ENCODE measurements around the gene FAHD1. TPM values are rescaled to one million over a fixed set of nuclear protein-coding genes. Genes with fewer than 3 reads are reported as not detected.
A peak's percentile ranks its signal among the peaks of the same experiment; 100 is the strongest.

The FAHD1 gene
- 10 to 100 TPM; 19.3 to 20.9 TPM for total RNA-seq
- polyA plus RNA-seq: 26.7 TPM

DNA sequence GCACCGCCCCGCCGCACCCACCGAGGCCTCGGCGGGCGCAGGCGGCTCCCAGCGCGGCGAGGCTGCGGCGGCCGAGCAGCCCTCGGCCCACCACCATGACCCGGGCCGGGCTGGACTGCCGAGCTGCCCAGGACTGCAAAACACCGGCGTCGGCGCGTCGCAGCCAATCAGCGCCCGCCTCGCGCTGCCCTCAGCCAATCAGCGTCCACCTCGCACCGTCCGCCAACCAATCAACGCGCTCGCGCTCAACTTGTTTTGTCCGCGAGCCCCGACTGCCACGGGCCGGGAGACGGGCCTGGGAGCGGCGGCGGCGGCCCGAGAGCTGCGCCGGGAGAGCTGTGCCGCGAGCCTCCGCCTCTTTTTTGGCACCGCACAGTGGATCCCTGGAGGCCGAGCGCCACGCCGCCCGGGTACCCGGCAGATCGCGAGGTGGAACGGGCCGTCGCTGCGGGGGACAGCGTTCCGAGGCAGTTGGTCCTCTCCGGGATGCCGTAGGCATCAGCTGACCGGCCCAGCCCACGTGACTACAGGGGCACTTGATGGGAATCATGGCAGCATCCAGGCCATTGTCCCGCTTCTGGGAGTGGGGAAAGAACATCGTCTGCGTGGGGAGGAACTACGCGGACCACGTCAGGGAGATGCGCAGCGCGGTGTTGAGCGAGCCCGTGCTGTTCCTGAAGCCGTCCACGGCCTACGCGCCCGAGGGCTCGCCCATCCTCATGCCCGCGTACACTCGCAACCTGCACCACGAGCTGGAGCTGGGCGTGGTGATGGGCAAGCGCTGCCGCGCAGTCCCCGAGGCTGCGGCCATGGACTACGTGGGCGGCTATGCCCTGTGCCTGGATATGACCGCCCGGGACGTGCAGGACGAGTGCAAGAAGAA is at the start of gene FAHD1, which contains the start of gene HAGH:
TSS of gene FAHD1 (plus strand) at position 516 of the 883 bp plus-strand sequence. CDS start at position 549, 33 bp downstream.
TSS of gene HAGH (minus strand) at position 135 of the 883 bp plus-strand sequence. CDS start at position 97, 38 bp downstream.
- Mint-ChIP-seq H3K36me3 (peaks cover 0 to 33% (median 2%) of the 10 kb centered on the region in 3 donors), H3K27me3 (no peaks in the 10 kb centered on the region), H3K9me3 (no peaks in the 10 kb centered on the region), H3K27ac (peak within 1 kb of the TSS; percentile 90 to 95 (median 93)), H3K4me3 (peak within 1 kb of the TSS; percentile 92 to 97 (median 94)), H3K4me1 (peaks cover 32 to 65% (median 51%) of the 10 kb centered on the region in 3 donors)
- Histone ChIP-seq H3K36me3 (ENCODE audit: insufficient read depth, low read length) (peaks cover 10% of the 10 kb centered on the region), H3K4me3 (ENCODE audit: low read length) (peak within 1 kb of the TSS; percentile 95), H3K9me3 (ENCODE audit: low read length) (no peaks in the 10 kb centered on the region), H3K4me1 (ENCODE audit: insufficient read depth, low read length) (peaks cover 39% of the 10 kb centered on the region), H3K27ac (ENCODE audit: low read depth, low read length) (peak within 1 kb of the TSS; percentile 73), H3K27me3 (ENCODE audit: insufficient read depth, low read length, poor library complexity, severe bottlenecking) (no peaks in the 10 kb centered on the region)
- ChIA-PET CTCF (interaction anchor here (1.2 to 1.4 kb wide), 3 partner anchors 44 to 121 kb away, joined by 3 read pairs; partner anchors contain the start of genes EME2, MAPK8IP3, MRPS34 and NUBP2), POLR2A (interaction anchor here (0.5 to 1.4 kb wide), 8 partner anchors 45 to 855 kb away, joined by 3 to 12 read pairs (median 3); partner anchors contain the start of genes KCTD5, NTHL1, NUBP2 and SPSB3)
- DNase-seq: peak; percentile 83 to 96 (median 90)

DNA sequence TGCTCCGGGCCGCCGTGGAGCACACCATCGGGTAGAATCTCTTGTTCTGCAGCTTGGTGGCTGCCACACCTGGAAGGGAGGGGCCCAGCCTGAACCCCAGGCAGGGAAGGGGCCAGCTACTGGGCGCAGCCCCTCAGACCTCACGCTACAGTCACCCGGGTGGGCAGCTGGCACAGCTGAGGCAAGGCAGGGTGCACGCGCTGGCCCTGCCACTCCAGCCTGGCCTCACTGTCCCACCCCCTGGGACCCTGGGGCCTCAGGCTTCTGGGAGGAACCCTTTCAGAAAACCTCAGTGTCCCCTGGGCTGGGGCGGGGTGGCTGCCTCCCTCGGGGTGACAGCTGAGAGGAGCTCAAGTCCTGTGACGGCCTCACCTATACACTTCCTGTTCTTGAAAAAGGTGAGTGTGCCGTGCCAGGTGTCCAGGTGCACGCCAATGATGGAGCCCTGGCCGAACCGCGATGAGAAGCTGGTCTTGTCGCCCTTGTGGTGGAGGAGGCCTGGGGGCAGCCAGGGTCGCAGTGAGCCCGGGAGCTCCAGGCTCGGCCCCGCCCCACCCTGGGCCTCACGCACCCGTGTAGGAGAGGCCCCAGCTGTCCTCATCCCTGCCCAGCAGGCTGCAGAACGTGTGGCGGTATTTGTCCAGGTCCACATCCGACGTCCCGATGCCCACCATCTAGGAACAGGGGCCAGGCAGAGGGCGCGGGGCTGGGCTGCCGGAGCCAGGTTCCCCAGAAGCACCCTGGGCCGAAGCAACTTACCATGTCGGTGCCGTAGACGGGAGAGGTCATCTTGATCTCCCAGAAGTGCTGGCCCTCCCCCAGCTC is 49.4 kb upstream of the FAHD1 start:
- DNase-seq: no peak
- Histone ChIP-seq H3K27me3 (ENCODE audit: insufficient read depth, low read length, poor library complexity, severe bottlenecking) (no peaks in the 10 kb centered on the region), H3K4me1 (ENCODE audit: insufficient read depth, low read length) (peaks cover 32% of the 10 kb centered on the region), H3K27ac (ENCODE audit: low read depth, low read length) (no peak overlapping the region), H3K4me3 (ENCODE audit: low read length) (no peak overlapping the region), H3K9me3 (ENCODE audit: low read length) (no peaks in the 10 kb centered on the region), H3K36me3 (ENCODE audit: insufficient read depth, low read length) (no peaks in the 10 kb centered on the region)
- Mint-ChIP-seq H3K36me3 (peaks cover 0 to 38% (median 0%) of the 10 kb centered on the region in 3 donors), H3K9me3 (no peaks in the 10 kb centered on the region), H3K4me3 (peak overlapping the region in 1 of 7 donors; percentile 42), H3K4me1 (peaks cover 10 to 34% (median 11%) of the 10 kb centered on the region in 3 donors), H3K27me3 (peaks cover 0 to 1% of the 10 kb centered on the region in 2 donors), H3K27ac (no peak overlapping the region)
- ChIA-PET CTCF (no interaction called here), POLR2A (no interaction called here)

DNA sequence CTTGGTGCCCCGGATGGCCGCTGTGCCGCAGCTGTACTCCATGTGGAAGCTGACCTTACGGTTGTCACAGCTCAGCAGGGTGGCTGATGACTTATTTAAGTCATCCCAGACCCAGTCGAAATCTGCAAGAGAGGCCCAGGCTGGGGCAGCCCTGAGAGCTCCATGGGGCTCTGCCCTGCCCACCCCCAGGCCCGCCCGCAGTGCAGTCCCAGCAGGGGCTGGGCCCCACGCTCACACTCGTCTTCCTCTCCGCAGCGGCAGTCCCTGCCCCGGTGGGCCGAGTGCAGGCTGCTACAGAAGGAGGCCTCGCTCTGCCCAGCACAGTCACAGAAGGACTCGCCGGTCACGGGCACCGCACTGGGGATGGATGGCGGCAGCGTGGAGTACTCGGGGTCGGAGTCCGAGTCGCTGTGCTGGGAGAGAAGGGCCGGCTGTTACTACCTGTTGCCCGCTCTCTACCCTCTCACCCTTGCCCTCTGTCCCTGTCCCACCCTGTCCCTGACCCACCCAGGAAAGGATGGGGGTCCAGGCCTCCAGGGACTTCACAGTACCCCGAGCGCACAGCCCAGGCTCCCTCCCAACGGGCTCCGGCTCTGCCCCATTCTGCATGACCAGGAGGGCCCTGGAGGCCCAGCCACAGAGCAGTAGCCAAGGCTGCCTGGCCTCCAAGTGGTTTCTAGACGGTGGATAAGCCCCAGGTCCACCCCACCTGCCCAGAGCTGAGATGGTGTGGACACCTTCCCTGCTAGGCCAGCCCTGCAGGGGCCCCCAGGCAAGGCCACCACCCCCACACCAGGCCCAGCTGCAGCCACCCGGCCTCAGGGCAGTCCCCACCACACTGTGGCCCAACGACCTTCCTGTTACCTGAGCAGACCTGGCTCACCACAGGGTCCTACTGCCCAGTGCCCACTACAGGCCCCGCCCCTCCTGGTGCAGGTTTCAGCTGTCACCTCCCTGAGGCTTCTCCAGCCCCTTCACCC is 48.5 kb upstream of the FAHD1 start:
- POLR2A ChIA-PET: no interaction called here

DNA sequence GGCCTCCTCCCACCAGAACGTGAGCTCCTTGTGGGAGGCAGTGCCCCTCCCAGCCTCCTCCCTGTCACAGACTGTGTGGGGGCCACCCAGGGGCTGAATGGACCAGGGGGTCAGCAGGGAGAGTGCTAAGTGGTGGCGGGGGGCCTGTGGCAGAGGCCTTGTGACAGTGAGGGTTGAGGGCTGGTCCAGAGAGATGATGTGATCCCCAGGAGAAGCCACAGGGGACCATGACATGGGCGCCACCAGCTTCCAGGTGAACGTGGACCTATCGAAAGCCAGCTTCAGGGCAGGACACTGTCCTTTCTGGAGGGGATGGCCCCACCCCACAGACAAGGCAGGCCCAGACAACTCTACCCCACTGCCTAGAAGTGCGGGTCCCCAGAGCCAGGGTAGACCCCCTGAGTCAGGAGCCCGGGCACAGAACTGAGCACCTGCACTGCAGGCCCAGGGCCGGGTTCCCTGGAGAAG is 47.7 kb upstream of the FAHD1 start:
- ChIA-PET CTCF (no interaction called here), POLR2A (no interaction called here)
- Histone ChIP-seq H3K36me3 (ENCODE audit: insufficient read depth, low read length) (no peaks in the 10 kb centered on the region), H3K27me3 (ENCODE audit: insufficient read depth, low read length, poor library complexity, severe bottlenecking) (no peaks in the 10 kb centered on the region), H3K4me1 (ENCODE audit: insufficient read depth, low read length) (peaks cover 30% of the 10 kb centered on the region), H3K4me3 (ENCODE audit: low read length) (no peak overlapping the region), H3K9me3 (ENCODE audit: low read length) (no peaks in the 10 kb centered on the region), H3K27ac (ENCODE audit: low read depth, low read length) (no peak overlapping the region)
- Mint-ChIP-seq H3K36me3 (peaks cover 0 to 42% (median 0%) of the 10 kb centered on the region in 3 donors), H3K9me3 (no peaks in the 10 kb centered on the region), H3K27me3 (peaks cover 0 to 2% of the 10 kb centered on the region in 2 donors), H3K27ac (peak overlapping the region in 2 of 8 donors; percentile 12 to 50), H3K4me1 (peaks cover 13 to 43% (median 21%) of the 10 kb centered on the region in 3 donors), H3K4me3 (peak overlapping the region in 1 of 7 donors; percentile 62)
- DNase-seq: no peak

More for the DNA sequence above, 48.5 kb upstream of the FAHD1 start:
- CTCF ChIA-PET: no interaction called here
- Mint-ChIP-seq H3K36me3 (peaks cover 0 to 42% (median 0%) of the 10 kb centered on the region in 3 donors), H3K27me3 (peaks cover 0 to 2% of the 10 kb centered on the region in 2 donors), H3K27ac (peak overlapping the region in 2 of 8 donors; percentile 12 to 54), H3K4me3 (peak overlapping the region in 1 of 7 donors; percentile 62), H3K9me3 (no peaks in the 10 kb centered on the region), H3K4me1 (peaks cover 15 to 40% (median 17%) of the 10 kb centered on the region in 3 donors)
- H3K4me1 ChIP-seq (ENCODE audit: insufficient read depth, low read length): peaks cover 32% of the 10 kb centered on the region
- no peaks in the 10 kb centered on the region for H3K27me3 ChIP-seq (ENCODE audit: insufficient read depth, low read length, poor library complexity, severe bottlenecking)
- H3K4me3 ChIP-seq (ENCODE audit: low read length): no peak overlapping the region
- no peaks in the 10 kb centered on the region for H3K36me3 ChIP-seq (ENCODE audit: insufficient read depth, low read length)
- no peak for DNase-seq
- H3K27ac ChIP-seq (ENCODE audit: low read depth, low read length): no peak overlapping the region
- H3K9me3 ChIP-seq (ENCODE audit: low read length): no peaks in the 10 kb centered on the region

DNA sequence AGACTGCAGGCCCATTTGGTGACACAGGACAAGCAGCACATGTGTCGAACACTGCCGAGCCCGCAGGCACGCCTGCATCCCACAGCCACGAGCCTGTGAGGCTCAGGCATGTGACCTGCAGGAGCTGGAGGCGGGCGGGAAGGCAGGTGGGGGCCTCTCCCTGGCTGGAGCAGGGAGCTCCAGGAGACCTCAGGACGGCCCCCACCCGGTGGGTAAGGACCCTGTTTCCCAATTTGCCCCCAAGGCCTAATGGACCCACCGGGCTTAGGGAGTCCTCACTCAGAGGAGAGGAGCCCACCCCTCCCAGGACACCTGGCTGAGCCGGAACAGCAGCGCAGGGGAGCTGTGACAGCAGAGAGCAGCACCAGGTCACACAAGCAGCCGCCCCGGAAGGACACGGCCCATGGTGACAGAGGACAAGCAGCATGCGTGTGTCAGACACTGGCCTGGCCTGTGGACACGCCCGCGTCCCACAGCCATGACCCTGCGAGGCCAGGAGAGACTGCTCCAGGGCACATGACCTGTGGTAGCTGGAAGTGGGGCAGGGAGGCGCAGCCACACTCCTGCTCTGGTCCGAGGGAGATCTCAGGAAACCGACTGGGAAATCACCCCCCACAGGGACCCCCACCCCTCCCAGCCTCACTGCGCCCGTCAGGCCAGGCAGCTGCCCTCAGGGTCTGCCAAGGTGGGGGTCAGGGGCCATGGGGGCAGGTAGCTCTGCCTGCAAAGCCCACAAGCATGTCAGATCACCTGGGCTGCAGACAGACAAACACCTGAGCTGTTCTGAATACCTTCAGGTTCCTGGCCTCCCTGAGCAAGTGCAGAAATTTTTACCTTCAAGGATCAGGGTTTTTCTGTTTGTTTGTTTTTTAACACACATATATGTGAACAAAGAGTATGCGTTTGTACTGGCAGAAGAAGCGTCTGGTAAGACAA is 47.0 kb upstream of the FAHD1 start:
- Histone ChIP-seq H3K27me3 (ENCODE audit: insufficient read depth, low read length, poor library complexity, severe bottlenecking) (no peaks in the 10 kb centered on the region), H3K4me1 (ENCODE audit: insufficient read depth, low read length) (peaks cover 27% of the 10 kb centered on the region), H3K27ac (ENCODE audit: low read depth, low read length) (no peak overlapping the region), H3K36me3 (ENCODE audit: insufficient read depth, low read length) (no peaks in the 10 kb centered on the region), H3K9me3 (ENCODE audit: low read length) (no peaks in the 10 kb centered on the region), H3K4me3 (ENCODE audit: low read length) (no peak overlapping the region)
- Mint-ChIP-seq H3K27me3 (peaks cover 0 to 2% of the 10 kb centered on the region in 2 donors), H3K4me1 (peaks cover 13 to 39% (median 23%) of the 10 kb centered on the region in 3 donors), H3K9me3 (no peaks in the 10 kb centered on the region), H3K36me3 (peaks cover 0 to 43% (median 0%) of the 10 kb centered on the region in 3 donors), H3K27ac (peak overlapping the region in 3 of 8 donors; percentile 17 to 85 (median 50)), H3K4me3 (peak overlapping the region in 6 of 7 donors; percentile 61 to 89 (median 81))
- POLR2A ChIA-PET: no interaction called here
- CTCF ChIA-PET: interaction anchor here (0.6 kb wide), 1 partner anchor 76 kb away, joined by 3 read pairs; no protein-coding TSS in a partner anchor
- peak in 1 of 5 donors; percentile 48 for DNase-seq

GRCh38 chr16:1780677-1781072 is 46.3 kb upstream of the FAHD1 start:
- Histone ChIP-seq H3K9me3 (ENCODE audit: low read length) (no peaks in the 10 kb centered on the region), H3K27me3 (ENCODE audit: insufficient read depth, low read length, poor library complexity, severe bottlenecking) (no peaks in the 10 kb centered on the region), H3K4me1 (ENCODE audit: insufficient read depth, low read length) (peaks cover 32% of the 10 kb centered on the region), H3K27ac (ENCODE audit: low read depth, low read length) (no peak overlapping the region), H3K4me3 (ENCODE audit: low read length) (no peak overlapping the region), H3K36me3 (ENCODE audit: insufficient read depth, low read length) (no peaks in the 10 kb centered on the region)
- Mint-ChIP-seq H3K27me3 (peaks cover 0 to 2% of the 10 kb centered on the region in 2 donors), H3K27ac (peak overlapping the region in 6 of 8 donors; percentile 17 to 93 (median 75)), H3K4me3 (peak overlapping the region in 6 of 7 donors; percentile 73 to 89 (median 81)), H3K9me3 (no peaks in the 10 kb centered on the region), H3K36me3 (peaks cover 0 to 47% (median 0%) of the 10 kb centered on the region in 3 donors), H3K4me1 (peaks cover 18 to 44% (median 26%) of the 10 kb centered on the region in 3 donors)
- POLR2A ChIA-PET: interaction anchor here (1.1 kb wide), 1 partner anchor 103 kb away, joined by 3 read pairs; the partner anchor contains the start of gene JPT2
- CTCF ChIA-PET: interaction anchor here (0.6 kb wide), 1 partner anchor 77 kb away, joined by 3 read pairs; no protein-coding TSS in a partner anchor
- no peak for DNase-seq

All from CD8-positive, alpha-beta memory T cell (primary cell).